OCI-LY7 (cell line): ENCODE measurements around the gene HOXC11. TPM values are rescaled to one million over a fixed set of nuclear protein-coding genes. Genes with fewer than 3 reads are reported as not detected.

ENCODE experiments used
- BruUV-seq: library from RNA; stranded (reverse); fragments of 400-500 nt; replicated peaks from 2 replicates; lab custom pipeline; 2021; lab: Mats Ljungman, UMichigan
- CTCF ChIA-PET: fragments of 300-600 bp; sonication (Branson Sonifier 250); formaldehyde crosslinking; loops from one replicate; lab custom pipeline; 2022; ENCODE audit warnings: antibody characterized with exemption; ENCODE audit not compliant: unreplicated experiment; lab: Charles Lee
- POLR2A ChIA-PET: fragments of 300-600 bp; sonication (Branson Sonifier 250); formaldehyde crosslinking; loops from one replicate; lab custom pipeline; 2022; ENCODE audit warnings: antibody characterized with exemption; lab: Charles Lee
- DNase-seq: peaks from one replicate; pipeline ENCODE4 v3.0.0-alpha.2; 2015; ENCODE audit warnings: low spot score
- H2AFZ ChIP-seq: fragments of 200-600 bp; sonication (generic), shearing (Covaris generic); 2 replicates; pipeline ENCODE4 v1.6.1; 2014; ENCODE audit warnings: mild to moderate bottlenecking, antibody characterized with exemption, low read length, moderate library complexity
- H3K27ac ChIP-seq: fragments of 200-600 bp; sonication (generic); 2 replicates; pipeline ENCODE4 v1.5.1; 2014; ENCODE audit warnings: mixed run types, low read depth, mild to moderate bottlenecking, moderate library complexity, low read length, inconsistent platforms; ENCODE audit not compliant: poor library complexity, severe bottlenecking
- H3K36me3 ChIP-seq: fragments of 200-600 bp; sonication (generic); 2 replicates; pipeline ENCODE4 v1.6.1; 2014; ENCODE audit warnings: mild to moderate bottlenecking, antibody characterized with exemption, low read length, moderate library complexity, mixed read lengths; ENCODE audit not compliant: insufficient read depth
- H3K4me1 ChIP-seq: fragments of 200-600 bp; sonication (generic); 2 replicates; pipeline ENCODE4 v1.5.1; 2014; ENCODE audit warnings: mild to moderate bottlenecking, low read length; ENCODE audit not compliant: insufficient read depth, poor library complexity, severe bottlenecking
- H3K4me2 ChIP-seq: fragments of 200-600 bp; sonication (generic); 2 replicates; pipeline ENCODE4 v1.6.1; 2014; ENCODE audit warnings: mild to moderate bottlenecking, low read length
- H3K4me3 ChIP-seq: fragments of 200-600 bp; sonication (generic); 2 replicates; pipeline ENCODE4 v1.5.1; 2014; ENCODE audit warnings: mild to moderate bottlenecking, low read depth, low read length; ENCODE audit not compliant: poor library complexity, severe bottlenecking
- H3K79me2 ChIP-seq: fragments of 200-600 bp; sonication (generic); 2 replicates; pipeline ENCODE4 v1.6.1; 2016; ENCODE audit warnings: low read depth, mild to moderate bottlenecking, low read length, moderate library complexity, mixed read lengths; ENCODE audit not compliant: insufficient read depth
- H3K9me2 ChIP-seq: fragments of 200-600 bp; sonication (generic); 2 replicates; pipeline ENCODE4 v1.6.1; 2016; ENCODE audit warnings: mild to moderate bottlenecking, low read length, mixed read lengths; ENCODE audit not compliant: insufficient read depth
- H3K9me3 ChIP-seq: fragments of 200-600 bp; sonication (generic); 2 replicates; pipeline ENCODE4 v1.6.1; 2014; ENCODE audit warnings: mild to moderate bottlenecking, mixed run types, low read length, mixed read lengths
- H4K20me1 ChIP-seq: fragments of 200-600 bp; sonication (generic); 2 replicates; pipeline ENCODE4 v1.6.1; 2014; ENCODE audit warnings: mild to moderate bottlenecking, antibody characterized with exemption, low read length, moderate library complexity, mixed read lengths; ENCODE audit not compliant: insufficient read depth
- EZH2phosphoT487 ChIP-seq: fragments of 200-600 bp; sonication (generic); IDR thresholded peaks from 2 replicates; pipeline ENCODE4 v1.6.1; 2018; ENCODE audit warnings: low read depth, borderline replicate concordance, mild to moderate bottlenecking, mixed run types, antibody characterized with exemption, low read length, moderate library complexity, mixed read lengths
- intact Hi-C: fragments of 100-400 bp; cut with micrococcal nuclease; formaldehyde crosslinking; loops from one replicate; pipeline ENCODE4 v1.10.0; 2022; ENCODE audit not compliant: unreplicated experiment
- total RNA-seq, 2 experiments: library from RNA; depleted of rRNA in 1 of 2; stranded (reverse); fragments of >200 nt in 1 of 2; shearing (Covaris generic) in 1 of 2; gene quantifications; 2 replicates each; pipeline ENCODE4 v1.2.3, GENCODE V29; 2014 to 2022
- TF ChIP-seq, protein P1 (sequence below): fragments of 200-600 bp; sonication (generic); conservative IDR thresholded peaks from 2 replicates; pipeline ENCODE4 v1.5.1; 2014; ENCODE audit warnings: mild to moderate bottlenecking, antibody characterized with exemption, low read length, moderate library complexity, mixed read lengths

The HOXC11 gene
- total RNA-seq, 2 experiments from 2014 or later: 1.4 to 2.7 TPM

- Histone ChIP-seq H2AFZ (peak within 1 kb of the TSS; percentile 77), H3K9me2 (no peaks in the 10 kb centered on the region), H3K79me2 (no peaks in the 10 kb centered on the region), H3K9me3 (no peaks in the 10 kb centered on the region), H3K36me3 (no peaks in the 10 kb centered on the region), H3K4me2 (peak within 1 kb of the TSS; percentile 65), H3K4me3 (peak within 1 kb of the TSS; percentile 71), H3K27ac (peak within 1 kb of the TSS; percentile 83), H4K20me1 (no peaks in the 10 kb centered on the region), H3K4me1 (peaks cover 34% of the 10 kb centered on the region)
- no TSS peak for BruUV-seq
- ChIA-PET POLR2A (interaction anchor here (0.7 kb wide), 1 partner anchor 244 kb away, joined by 3 read pairs; no protein-coding TSS in a partner anchor), CTCF (interaction anchor here (0.6 to 0.7 kb wide), 2 partner anchors 10 to 206 kb away, joined by 3 to 4 read pairs; no protein-coding TSS in a partner anchor)
- TF ChIP-seq EZH2phosphoT487: no peak
- TF ChIP-seq, protein P1, sequence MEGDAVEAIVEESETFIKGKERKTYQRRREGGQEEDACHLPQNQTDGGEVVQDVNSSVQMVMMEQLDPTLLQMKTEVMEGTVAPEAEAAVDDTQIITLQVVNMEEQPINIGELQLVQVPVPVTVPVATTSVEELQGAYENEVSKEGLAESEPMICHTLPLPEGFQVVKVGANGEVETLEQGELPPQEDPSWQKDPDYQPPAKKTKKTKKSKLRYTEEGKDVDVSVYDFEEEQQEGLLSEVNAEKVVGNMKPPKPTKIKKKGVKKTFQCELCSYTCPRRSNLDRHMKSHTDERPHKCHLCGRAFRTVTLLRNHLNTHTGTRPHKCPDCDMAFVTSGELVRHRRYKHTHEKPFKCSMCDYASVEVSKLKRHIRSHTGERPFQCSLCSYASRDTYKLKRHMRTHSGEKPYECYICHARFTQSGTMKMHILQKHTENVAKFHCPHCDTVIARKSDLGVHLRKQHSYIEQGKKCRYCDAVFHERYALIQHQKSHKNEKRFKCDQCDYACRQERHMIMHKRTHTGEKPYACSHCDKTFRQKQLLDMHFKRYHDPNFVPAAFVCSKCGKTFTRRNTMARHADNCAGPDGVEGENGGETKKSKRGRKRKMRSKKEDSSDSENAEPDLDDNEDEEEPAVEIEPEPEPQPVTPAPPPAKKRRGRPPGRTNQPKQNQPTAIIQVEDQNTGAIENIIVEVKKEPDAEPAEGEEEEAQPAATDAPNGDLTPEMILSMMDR: no peak
- intact Hi-C loops: loop anchor here (5.0 kb wide), 1 partner anchor 217 kb away; no protein-coding TSS in a partner anchor
- DNase-seq: peak; percentile 72
Observed at GRCh38 chr12:53974084-53975063, 1.4 kb downstream of the HOXC11 start, which contains the start of gene HOTAIR. TSS of gene HOTAIR (minus strand) at chr12:53974954.

GRCh38 chr12:53975064-53975471 is 2.1 kb downstream of the HOXC11 start:
- H3K4me3 ChIP-seq: peak overlapping the region; percentile 71

More at GRCh38 chr12:53975064-53975471, 2.1 kb downstream of the HOXC11 start:
- Histone ChIP-seq H3K79me2 (no peaks in the 10 kb centered on the region), H3K4me1 (peaks cover 34% of the 10 kb centered on the region), H2AFZ (peak overlapping the region; percentile 77), H3K36me3 (no peaks in the 10 kb centered on the region), H3K4me2 (peak overlapping the region; percentile 65), H3K9me3 (no peaks in the 10 kb centered on the region), H4K20me1 (no peaks in the 10 kb centered on the region), H3K27ac (peak overlapping the region; percentile 83), H3K9me2 (no peaks in the 10 kb centered on the region)
- POLR2A ChIA-PET: interaction anchor here (0.7 kb wide), 1 partner anchor 245 kb away, joined by 3 read pairs; no protein-coding TSS in a partner anchor
- no peak for TF ChIP-seq EZH2phosphoT487
- TF ChIP-seq, protein P1: no peak
- CTCF ChIA-PET: no interaction called here
- DNase-seq: peak; percentile 74
- BruUV-seq: TSS peak; percentile 44
- intact Hi-C loops: loop anchor here (5.0 kb wide), 1 partner anchor 218 kb away; no protein-coding TSS in a partner anchor
